ENCODE data around the gene SYF2. TPM values are rescaled to one million over a fixed set of nuclear protein-coding genes. Genes with fewer than 3 reads are reported as not detected.

Gene SYF2
- total and polyA plus RNA-seq, 2 of the 13 experiments (the other 11 are each of a cell fraction or from before 2014, with no cell fraction given): 17.8 to 34.1 TPM

DNA sequence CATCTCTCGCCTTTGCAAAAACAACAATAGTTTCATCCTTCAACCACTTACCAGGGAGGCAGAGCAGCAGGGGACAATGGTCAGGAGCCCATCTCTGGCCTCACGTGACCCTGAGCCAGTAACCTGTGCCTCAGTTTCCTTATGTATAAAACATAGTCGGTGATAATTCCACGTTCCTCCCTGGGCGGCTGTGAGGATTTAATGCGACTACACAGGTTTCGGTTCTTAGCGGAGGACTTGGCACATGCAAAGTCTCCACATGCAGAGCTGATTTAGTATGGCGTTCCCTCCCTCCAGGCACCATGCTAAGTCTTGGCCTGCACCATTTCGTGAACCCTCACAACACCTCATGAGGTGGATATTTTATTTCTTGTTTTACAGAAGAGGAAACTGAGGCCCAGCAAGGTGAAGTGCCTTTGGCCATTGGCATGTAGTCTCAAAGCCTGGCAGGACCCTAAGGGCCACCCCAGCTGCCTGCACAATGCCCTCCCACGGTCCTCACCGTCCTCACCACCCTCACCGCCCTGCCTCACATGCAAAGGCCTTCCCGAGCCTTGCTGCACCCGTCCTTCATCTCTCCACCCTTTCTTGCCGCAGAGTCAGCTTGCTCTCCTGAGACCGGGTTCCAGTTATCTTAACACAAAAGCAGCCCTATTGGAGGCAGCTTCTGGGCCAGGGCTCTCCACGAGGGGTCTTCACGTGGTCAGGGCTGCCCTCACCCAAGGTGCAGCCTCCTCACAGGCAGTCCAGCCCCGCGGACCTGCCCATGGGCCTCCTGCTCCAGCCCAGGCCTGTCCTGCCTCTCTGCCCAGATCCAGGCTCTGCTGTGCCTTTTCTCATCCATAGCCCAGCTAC lies 48.9 kb downstream of the SYF2 start (continued):
- TF ChIP-seq, protein P1, sequence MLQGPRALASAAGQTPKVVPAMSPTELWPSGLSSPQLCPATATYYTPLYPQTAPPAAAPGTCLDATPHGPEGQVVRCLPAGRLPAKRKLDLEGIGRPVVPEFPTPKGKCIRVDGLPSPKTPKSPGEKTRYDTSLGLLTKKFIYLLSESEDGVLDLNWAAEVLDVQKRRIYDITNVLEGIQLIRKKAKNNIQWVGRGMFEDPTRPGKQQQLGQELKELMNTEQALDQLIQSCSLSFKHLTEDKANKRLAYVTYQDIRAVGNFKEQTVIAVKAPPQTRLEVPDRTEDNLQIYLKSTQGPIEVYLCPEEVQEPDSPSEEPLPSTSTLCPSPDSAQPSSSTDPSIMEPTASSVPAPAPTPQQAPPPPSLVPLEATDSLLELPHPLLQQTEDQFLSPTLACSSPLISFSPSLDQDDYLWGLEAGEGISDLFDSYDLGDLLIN (CRISPR knock-in tag; IDR thresholded peaks at IDR 0.05; ENCODE audit: borderline replicate concordance): no peak
- TF ChIP-seq, protein P2, sequence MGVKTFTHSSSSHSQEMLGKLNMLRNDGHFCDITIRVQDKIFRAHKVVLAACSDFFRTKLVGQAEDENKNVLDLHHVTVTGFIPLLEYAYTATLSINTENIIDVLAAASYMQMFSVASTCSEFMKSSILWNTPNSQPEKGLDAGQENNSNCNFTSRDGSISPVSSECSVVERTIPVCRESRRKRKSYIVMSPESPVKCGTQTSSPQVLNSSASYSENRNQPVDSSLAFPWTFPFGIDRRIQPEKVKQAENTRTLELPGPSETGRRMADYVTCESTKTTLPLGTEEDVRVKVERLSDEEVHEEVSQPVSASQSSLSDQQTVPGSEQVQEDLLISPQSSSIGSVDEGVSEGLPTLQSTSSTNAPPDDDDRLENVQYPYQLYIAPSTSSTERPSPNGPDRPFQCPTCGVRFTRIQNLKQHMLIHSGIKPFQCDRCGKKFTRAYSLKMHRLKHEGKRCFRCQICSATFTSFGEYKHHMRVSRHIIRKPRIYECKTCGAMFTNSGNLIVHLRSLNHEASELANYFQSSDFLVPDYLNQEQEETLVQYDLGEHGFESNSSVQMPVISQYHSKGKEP (CRISPR knock-in tag; IDR thresholded peaks at IDR 0.05): no peak
- no peak for TF ChIP-seq ZNF17 (CRISPR knock-in tag; IDR thresholded peaks at IDR 0.05)
- TF ChIP-seq ZNF263 (CRISPR knock-in tag; IDR thresholded peaks at IDR 0.05): no peak
- no peak for TF ChIP-seq ZFX (CRISPR knock-in tag; IDR thresholded peaks at IDR 0.05; ENCODE audit: low read depth)
- TF ChIP-seq PPARG (CRISPR knock-in tag; conservative IDR thresholded peaks at IDR 0.05): no peak
- TF ChIP-seq, protein P3, sequence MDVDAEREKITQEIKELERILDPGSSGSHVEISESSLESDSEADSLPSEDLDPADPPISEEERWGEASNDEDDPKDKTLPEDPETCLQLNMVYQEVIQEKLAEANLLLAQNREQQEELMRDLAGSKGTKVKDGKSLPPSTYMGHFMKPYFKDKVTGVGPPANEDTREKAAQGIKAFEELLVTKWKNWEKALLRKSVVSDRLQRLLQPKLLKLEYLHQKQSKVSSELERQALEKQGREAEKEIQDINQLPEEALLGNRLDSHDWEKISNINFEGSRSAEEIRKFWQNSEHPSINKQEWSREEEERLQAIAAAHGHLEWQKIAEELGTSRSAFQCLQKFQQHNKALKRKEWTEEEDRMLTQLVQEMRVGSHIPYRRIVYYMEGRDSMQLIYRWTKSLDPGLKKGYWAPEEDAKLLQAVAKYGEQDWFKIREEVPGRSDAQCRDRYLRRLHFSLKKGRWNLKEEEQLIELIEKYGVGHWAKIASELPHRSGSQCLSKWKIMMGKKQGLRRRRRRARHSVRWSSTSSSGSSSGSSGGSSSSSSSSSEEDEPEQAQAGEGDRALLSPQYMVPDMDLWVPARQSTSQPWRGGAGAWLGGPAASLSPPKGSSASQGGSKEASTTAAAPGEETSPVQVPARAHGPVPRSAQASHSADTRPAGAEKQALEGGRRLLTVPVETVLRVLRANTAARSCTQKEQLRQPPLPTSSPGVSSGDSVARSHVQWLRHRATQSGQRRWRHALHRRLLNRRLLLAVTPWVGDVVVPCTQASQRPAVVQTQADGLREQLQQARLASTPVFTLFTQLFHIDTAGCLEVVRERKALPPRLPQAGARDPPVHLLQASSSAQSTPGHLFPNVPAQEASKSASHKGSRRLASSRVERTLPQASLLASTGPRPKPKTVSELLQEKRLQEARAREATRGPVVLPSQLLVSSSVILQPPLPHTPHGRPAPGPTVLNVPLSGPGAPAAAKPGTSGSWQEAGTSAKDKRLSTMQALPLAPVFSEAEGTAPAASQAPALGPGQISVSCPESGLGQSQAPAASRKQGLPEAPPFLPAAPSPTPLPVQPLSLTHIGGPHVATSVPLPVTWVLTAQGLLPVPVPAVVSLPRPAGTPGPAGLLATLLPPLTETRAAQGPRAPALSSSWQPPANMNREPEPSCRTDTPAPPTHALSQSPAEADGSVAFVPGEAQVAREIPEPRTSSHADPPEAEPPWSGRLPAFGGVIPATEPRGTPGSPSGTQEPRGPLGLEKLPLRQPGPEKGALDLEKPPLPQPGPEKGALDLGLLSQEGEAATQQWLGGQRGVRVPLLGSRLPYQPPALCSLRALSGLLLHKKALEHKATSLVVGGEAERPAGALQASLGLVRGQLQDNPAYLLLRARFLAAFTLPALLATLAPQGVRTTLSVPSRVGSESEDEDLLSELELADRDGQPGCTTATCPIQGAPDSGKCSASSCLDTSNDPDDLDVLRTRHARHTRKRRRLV (CRISPR knock-in tag; IDR thresholded peaks at IDR 0.05): no peak

Data from HepG2 (cell line).